Naive thymus-derived CD8-positive, alpha-beta T cell (primary cell): Measurements from ENCODE around the gene LRRC51. TPM values are rescaled to one million over a fixed set of nuclear protein-coding genes. Genes with fewer than 3 reads are reported as not detected.

Experiments used
- ATAC-seq, 2 donors: fragments of 150-1000 bp; cut with Tn5 transposase in 1 of 2; sonication (Bioruptor Pico), chemical (Tn5 transposase) in 1 of 2; 1 replicate in 1 of 2; 2 replicates in 1 of 2; pipeline ENCODE4 v1.10.0; 2021; ENCODE audit warnings: mild to moderate bottlenecking in 2 of 2, moderate library complexity in 2 of 2
- POLR2A ChIA-PET: fragments of 350-600 bp; sonication (Branson Sonifier 250); formaldehyde crosslinking; loops from one replicate; lab custom pipeline; 2021; ENCODE audit warnings: antibody characterized with exemption; lab: Charles Lee
- DNase-seq, 10 donors: peaks; one replicate each; pipeline versions ENCODE4 v3.0.0 to v3.0.0-alpha.2; 2020 to 2022
- H3K27ac Mint-ChIP-seq, 10 donors: one replicate each; pipeline ENCODE4 v1.8.0; 2020 to 2022; ENCODE audit warnings: mild to moderate bottlenecking in 10 of 10, mixed read lengths in 10 of 10, moderate library complexity in 4 of 10, inconsistent platforms in 1 of 10
- H3K27me3 Mint-ChIP-seq, 5 donors: one replicate each; pipeline ENCODE4 v1.8.0; 2021 to 2022; ENCODE audit warnings: mixed read lengths in 5 of 5
- H3K36me3 Mint-ChIP-seq, 3 donors: one replicate each; pipeline ENCODE4 v1.8.0; 2020 to 2022; ENCODE audit warnings: mixed read lengths in 3 of 3, mild to moderate bottlenecking in 2 of 3, inconsistent platforms in 1 of 3
- H3K4me1 Mint-ChIP-seq, 4 donors: one replicate each; pipeline ENCODE4 v1.8.0; 2021 to 2022; ENCODE audit warnings: mixed read lengths in 4 of 4
- H3K4me3 Mint-ChIP-seq, 10 donors: one replicate each; pipeline ENCODE4 v1.8.0; 2020 to 2022; ENCODE audit warnings: mild to moderate bottlenecking in 10 of 10, mixed read lengths in 10 of 10, moderate library complexity in 6 of 10, inconsistent platforms in 1 of 10
- H3K9me3 Mint-ChIP-seq, 9 donors: one replicate each; pipeline ENCODE4 v1.8.0; 2020 to 2022; ENCODE audit warnings: mixed read lengths in 9 of 9, mild to moderate bottlenecking in 3 of 9, inconsistent platforms in 1 of 9, moderate library complexity in 1 of 9
- polyA plus RNA-seq, 3 donors: library from polyadenylated mRNA; unstranded; fragments of 300-500 nt; fragmentation: Illumina TruSeq; gene quantifications; one replicate each; pipeline ENCODE4 v1.2.3, GENCODE V29; 2021
- total RNA-seq, 8 experiments: library from RNA in 2 of 8; stranded (reverse) in 2 of 8; gene quantifications; one replicate each; pipeline ENCODE4 v1.2.3 and lab custom pipeline; 2021 to 2026

Gene LRRC51
- total and polyA plus RNA-seq, 5 experiments from 2014 or later, result 1.5 to 6.6 (median 3.1) TPM

DNA sequence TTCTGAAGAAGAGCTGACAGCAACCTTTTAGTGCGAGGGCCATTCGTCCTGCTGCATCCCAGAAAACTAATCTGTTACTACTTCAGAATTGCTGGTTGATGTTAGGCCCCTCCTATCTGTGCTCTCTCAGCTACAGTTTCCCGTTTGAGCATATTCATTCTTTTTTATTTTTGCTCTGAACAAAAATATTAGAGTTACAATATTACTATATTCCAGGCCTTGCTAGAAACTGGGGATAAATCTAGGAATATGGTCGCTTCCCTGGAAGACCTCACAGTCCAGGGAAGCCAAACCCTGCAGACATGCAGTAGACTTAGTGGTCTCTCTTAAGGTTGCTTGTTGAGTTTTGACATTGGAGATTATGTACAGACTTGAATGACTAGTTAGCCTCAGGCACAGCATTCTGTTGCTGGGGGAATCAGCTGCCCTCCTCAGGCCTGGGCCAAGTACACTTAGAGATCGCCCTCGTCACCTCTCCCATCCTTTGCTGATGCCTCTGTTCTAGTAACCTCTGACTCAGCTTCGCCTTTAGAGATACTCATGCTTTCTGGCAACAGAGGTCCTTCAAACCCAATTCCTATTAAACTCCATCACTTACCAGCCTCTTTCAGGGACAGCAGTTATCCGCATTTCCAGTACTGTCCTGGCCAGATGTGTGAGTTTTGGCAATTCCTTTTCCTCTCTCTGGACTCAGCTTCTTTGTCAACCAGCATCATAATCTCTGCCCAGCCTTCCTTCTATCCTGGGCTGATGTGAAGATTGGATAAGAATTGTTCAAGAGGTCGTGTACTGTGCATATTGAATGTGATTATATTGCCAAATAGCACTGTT, 32.5 kb downstream of the LRRC51 start:
- ATAC-seq (peak in 1 of 2 donors; percentile 22), DNase-seq (no peak)
- peaks cover 0 to 9% (median 4%) of the 10 kb centered on the region in 5 donors for H3K27me3 Mint-ChIP-seq
- peak overlapping the region; percentile 95 to 99 (median 98) for H3K27ac Mint-ChIP-seq
- H3K36me3 Mint-ChIP-seq, result peaks cover 8 to 17% (median 10%) of the 10 kb centered on the region in 3 donors
- peaks cover 0 to 5% (median 0%) of the 10 kb centered on the region in 9 donors for H3K9me3 Mint-ChIP-seq
- POLR2A ChIA-PET, result interaction anchor here (0.6 to 3.6 kb wide), 12 partner anchors 9 to 185 kb away, joined by 3 to 78 read pairs (median 9); partner anchors contain the start of genes INPPL1, LAMTOR1, NUMA1 and RNF121
- peaks cover 22 to 28% (median 25%) of the 10 kb centered on the region in 4 donors for H3K4me1 Mint-ChIP-seq
- peak overlapping the region; percentile 87 to 100 (median 96) for H3K4me3 Mint-ChIP-seq

GRCh38 chr11:72114570-72114969, 33.9 kb downstream of the LRRC51 start:
- Mint-ChIP-seq H3K36me3 (peaks cover 8 to 15% (median 8%) of the 10 kb centered on the region in 3 donors), H3K4me3 (peak overlapping the region in 1 of 10 donors; percentile 7), H3K27me3 (peaks cover 0 to 16% (median 12%) of the 10 kb centered on the region in 5 donors), H3K27ac (peak overlapping the region in 7 of 10 donors; percentile 17 to 99 (median 60)), H3K4me1 (peaks cover 22 to 28% (median 25%) of the 10 kb centered on the region in 4 donors), H3K9me3 (peaks cover 0 to 5% (median 0%) of the 10 kb centered on the region in 9 donors)
- DNase-seq, result no peak
- no peak for ATAC-seq
- POLR2A ChIA-PET, result no interaction called here

DNA sequence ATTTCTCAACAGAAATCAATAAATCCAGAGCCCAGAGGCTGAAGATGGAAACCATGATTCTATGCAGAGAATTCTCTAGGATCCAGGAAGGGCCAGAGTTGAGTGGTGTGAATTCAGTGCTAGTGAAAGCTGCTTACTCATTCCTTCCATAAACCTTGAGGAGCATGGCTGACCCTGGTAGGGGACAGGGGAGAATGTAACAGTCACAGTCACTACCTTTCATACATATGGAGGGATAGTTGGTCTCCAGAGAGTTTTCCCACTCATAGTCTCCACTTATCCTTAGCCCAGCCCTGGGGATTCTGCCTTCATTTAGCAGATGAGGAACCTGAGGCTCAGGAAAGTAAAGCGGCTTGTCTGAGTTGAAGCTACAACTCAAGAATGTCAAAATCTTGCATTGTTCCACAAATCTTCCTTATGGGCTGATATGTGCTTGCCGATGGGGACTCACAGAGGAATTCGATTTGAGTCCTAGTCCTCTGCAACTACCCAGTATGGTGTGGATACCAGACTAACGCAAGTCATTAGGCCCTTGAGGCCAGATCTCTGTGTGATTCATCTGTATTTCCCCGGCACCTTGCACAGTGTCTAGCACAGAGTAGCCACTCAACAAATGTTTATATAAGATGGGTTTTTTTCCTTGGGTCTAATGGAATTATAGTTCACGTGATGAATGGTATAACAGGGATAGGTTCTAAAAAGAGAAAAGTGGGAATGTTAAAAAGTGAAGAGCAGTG, 35.5 kb downstream of the LRRC51 start:
- Mint-ChIP-seq H3K27me3 (peaks cover 5 to 20% (median 15%) of the 10 kb centered on the region in 5 donors), H3K27ac (peak overlapping the region in 1 of 10 donors; percentile 13), H3K9me3 (peaks cover 0 to 5% (median 0%) of the 10 kb centered on the region in 9 donors), H3K36me3 (peaks cover 0 to 5% (median under 1%) of the 10 kb centered on the region in 3 donors), H3K4me1 (peaks cover 14 to 24% (median 20%) of the 10 kb centered on the region in 4 donors), H3K4me3 (no peak overlapping the region)
- ATAC-seq, result no peak
- POLR2A ChIA-PET, result no interaction called here
- no peak for DNase-seq

DNA sequence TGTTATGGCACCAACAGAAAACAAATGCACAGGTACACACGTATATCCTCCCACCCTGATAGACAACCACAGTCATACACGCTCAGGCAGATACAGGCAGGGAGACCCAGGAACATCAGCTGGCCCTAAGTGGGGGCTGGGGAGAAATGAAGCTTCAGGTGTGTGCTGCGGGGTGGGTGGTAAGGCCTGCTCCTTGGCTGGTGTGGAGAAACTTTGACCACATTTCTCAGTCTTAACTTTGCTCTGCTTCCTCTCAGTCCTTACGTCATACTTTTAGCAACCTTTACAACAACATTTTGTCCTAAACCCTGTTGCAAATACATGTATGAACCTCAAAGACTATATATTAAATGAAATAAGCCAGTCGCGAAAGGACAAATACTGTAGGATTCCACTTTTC, 38.5 kb downstream of the LRRC51 start:
- no peak overlapping the region for H3K4me3 Mint-ChIP-seq
- H3K9me3 Mint-ChIP-seq, result peaks cover 0 to 5% (median 0%) of the 10 kb centered on the region in 9 donors
- ATAC-seq, result no peak
- peaks cover 0 to 5% (median 0%) of the 10 kb centered on the region in 3 donors for H3K36me3 Mint-ChIP-seq
- POLR2A ChIA-PET, result no interaction called here
- no peak for DNase-seq
- H3K27me3 Mint-ChIP-seq, result peaks cover 5 to 20% (median 15%) of the 10 kb centered on the region in 5 donors
- peaks cover 0 to under 1% (median 0%) of the 10 kb centered on the region in 4 donors for H3K4me1 Mint-ChIP-seq
- no peak overlapping the region for H3K27ac Mint-ChIP-seq

DNA sequence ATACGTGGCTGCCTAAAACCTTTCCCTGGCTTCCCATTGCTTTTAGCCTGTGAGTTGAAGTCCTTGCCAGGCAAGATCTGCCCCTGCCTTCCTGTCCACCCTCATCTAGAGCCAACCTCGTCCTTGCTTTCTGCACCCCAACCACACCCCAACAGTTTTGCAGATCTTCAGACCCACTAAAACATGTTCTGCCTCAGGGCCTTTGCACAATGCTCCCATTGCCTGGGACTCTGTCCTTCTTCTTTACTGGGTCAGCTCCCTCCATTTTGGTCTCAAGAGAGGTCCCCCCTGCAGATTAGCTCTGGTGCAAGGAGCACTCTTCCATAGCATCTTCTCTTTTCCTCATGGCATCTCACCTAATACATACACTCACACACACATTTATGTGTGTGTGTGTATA, 40.3 kb downstream of the LRRC51 start:
- no peak for ATAC-seq
- DNase-seq, result no peak
- peaks cover 5 to 18% (median 15%) of the 10 kb centered on the region in 5 donors for H3K27me3 Mint-ChIP-seq
- H3K4me3 Mint-ChIP-seq, result no peak overlapping the region
- H3K4me1 Mint-ChIP-seq, result no peaks in the 10 kb centered on the region
- peaks cover 0 to 2% (median 0%) of the 10 kb centered on the region in 9 donors for H3K9me3 Mint-ChIP-seq
- H3K36me3 Mint-ChIP-seq, result peaks cover 0 to 10% (median 0%) of the 10 kb centered on the region in 3 donors
- H3K27ac Mint-ChIP-seq, result peak overlapping the region in 2 of 10 donors; percentile 53 to 82
- POLR2A ChIA-PET, result no interaction called here

DNA sequence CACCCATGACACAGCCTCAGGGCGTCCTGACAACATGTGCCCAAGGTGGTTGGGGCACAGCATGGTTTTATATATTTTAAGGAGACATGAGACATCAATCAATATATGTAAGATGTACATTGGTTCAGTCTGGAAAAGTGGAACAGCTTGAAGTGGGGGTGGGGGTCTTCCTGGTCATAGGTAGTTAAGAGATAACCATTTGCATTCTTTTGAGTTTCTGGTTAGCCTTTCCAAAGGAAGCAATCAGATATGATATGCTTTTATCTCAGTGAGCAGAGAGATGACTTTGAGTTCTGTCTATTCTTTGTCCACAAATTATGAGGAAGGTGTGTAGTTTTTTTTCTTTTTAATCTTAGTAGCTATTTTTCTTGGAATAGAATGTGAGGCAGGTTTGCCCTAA, 42.0 kb downstream of the LRRC51 start:
- no peak overlapping the region for H3K4me3 Mint-ChIP-seq
- peaks cover 0 to 14% (median 3%) of the 10 kb centered on the region in 9 donors for H3K9me3 Mint-ChIP-seq
- no peak for ATAC-seq
- H3K36me3 Mint-ChIP-seq, result peaks cover 0 to 12% (median 4%) of the 10 kb centered on the region in 3 donors
- H3K4me1 Mint-ChIP-seq, result no peaks in the 10 kb centered on the region
- POLR2A ChIA-PET, result no interaction called here
- no peak overlapping the region for H3K27ac Mint-ChIP-seq
- DNase-seq, result no peak
- peaks cover 5 to 15% (median 10%) of the 10 kb centered on the region in 5 donors for H3K27me3 Mint-ChIP-seq

GRCh38 chr11:72123117-72123653, 42.5 kb downstream of the LRRC51 start:
- peaks cover 0 to 17% (median 8%) of the 10 kb centered on the region in 3 donors for H3K36me3 Mint-ChIP-seq
- H3K4me1 Mint-ChIP-seq, result no peaks in the 10 kb centered on the region
- DNase-seq (no peak), ATAC-seq (no peak)
- H3K27ac Mint-ChIP-seq, result no peak overlapping the region
- peaks cover 4 to 14% (median 9%) of the 10 kb centered on the region in 5 donors for H3K27me3 Mint-ChIP-seq
- no peak overlapping the region for H3K4me3 Mint-ChIP-seq
- peaks cover 2 to 20% (median 7%) of the 10 kb centered on the region in 9 donors for H3K9me3 Mint-ChIP-seq
- POLR2A ChIA-PET, result no interaction called here

GRCh38 chr11:72124046-72124445, 43.4 kb downstream of the LRRC51 start:
- DNase-seq (no peak), ATAC-seq (no peak)
- Mint-ChIP-seq H3K27ac (no peak overlapping the region), H3K36me3 (peaks cover 0 to 26% (median 15%) of the 10 kb centered on the region in 3 donors), H3K4me1 (no peaks in the 10 kb centered on the region), H3K4me3 (no peak overlapping the region), H3K9me3 (peaks cover 6 to 28% (median 15%) of the 10 kb centered on the region in 9 donors), H3K27me3 (peaks cover 3 to 12% (median 6%) of the 10 kb centered on the region in 5 donors)
- POLR2A ChIA-PET, result interaction anchor here (0.6 kb wide), 1 partner anchor 33 kb away, joined by 3 read pairs; no protein-coding TSS in a partner anchor

GRCh38 chr11:72125956-72126355, 45.3 kb downstream of the LRRC51 start:
- POLR2A ChIA-PET, result no interaction called here
- no peak for ATAC-seq
- no peak for DNase-seq
- peaks cover 0 to 12% (median 8%) of the 10 kb centered on the region in 5 donors for H3K27me3 Mint-ChIP-seq
- no peaks in the 10 kb centered on the region for H3K4me1 Mint-ChIP-seq
- H3K9me3 Mint-ChIP-seq, result peaks cover 8 to 35% (median 19%) of the 10 kb centered on the region in 9 donors
- peaks cover 0 to 34% (median 19%) of the 10 kb centered on the region in 3 donors for H3K36me3 Mint-ChIP-seq
- H3K27ac Mint-ChIP-seq, result no peak overlapping the region
- no peak overlapping the region for H3K4me3 Mint-ChIP-seq

GRCh38 chr11:72127923-72128322, 47.3 kb downstream of the LRRC51 start:
- Mint-ChIP-seq H3K4me1 (no peaks in the 10 kb centered on the region), H3K4me3 (no peak overlapping the region), H3K9me3 (peaks cover 8 to 35% (median 19%) of the 10 kb centered on the region in 9 donors), H3K27ac (no peak overlapping the region), H3K36me3 (peaks cover 0 to 34% (median 19%) of the 10 kb centered on the region in 3 donors), H3K27me3 (peaks cover 0 to 13% (median 7%) of the 10 kb centered on the region in 5 donors)
- POLR2A ChIA-PET, result no interaction called here
- DNase-seq, result no peak
- ATAC-seq, result no peak

DNA sequence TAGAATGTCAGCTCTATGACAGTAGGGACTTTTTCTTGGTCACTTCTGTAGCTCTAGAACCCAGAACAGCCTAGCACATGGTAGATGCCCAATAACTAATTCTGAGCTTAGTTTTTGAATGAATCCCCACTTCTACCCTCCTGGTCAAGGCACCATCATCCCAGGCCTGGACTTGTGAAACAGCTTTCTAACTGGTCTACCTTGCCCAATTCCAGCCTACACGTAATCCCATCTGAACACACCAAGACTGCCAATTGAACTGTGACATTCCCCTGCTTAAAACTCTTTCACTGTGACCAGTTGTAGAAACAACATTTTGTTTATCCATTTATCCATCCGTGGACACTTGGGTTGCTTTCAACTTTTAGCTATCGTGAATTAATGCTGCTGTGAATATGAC, 48.7 kb downstream of the LRRC51 start:
- peaks cover 0 to 2% (median 0%) of the 10 kb centered on the region in 4 donors for H3K4me1 Mint-ChIP-seq
- POLR2A ChIA-PET, result no interaction called here
- H3K27ac Mint-ChIP-seq, result peak overlapping the region in 1 of 10 donors; percentile 63
- peaks cover 8 to 35% (median 19%) of the 10 kb centered on the region in 9 donors for H3K9me3 Mint-ChIP-seq
- no peak overlapping the region for H3K4me3 Mint-ChIP-seq
- peaks cover 0 to 15% (median 11%) of the 10 kb centered on the region in 5 donors for H3K27me3 Mint-ChIP-seq
- peaks cover 0 to 33% (median 19%) of the 10 kb centered on the region in 3 donors for H3K36me3 Mint-ChIP-seq
- no peak for ATAC-seq
- DNase-seq, result no peak

DNA sequence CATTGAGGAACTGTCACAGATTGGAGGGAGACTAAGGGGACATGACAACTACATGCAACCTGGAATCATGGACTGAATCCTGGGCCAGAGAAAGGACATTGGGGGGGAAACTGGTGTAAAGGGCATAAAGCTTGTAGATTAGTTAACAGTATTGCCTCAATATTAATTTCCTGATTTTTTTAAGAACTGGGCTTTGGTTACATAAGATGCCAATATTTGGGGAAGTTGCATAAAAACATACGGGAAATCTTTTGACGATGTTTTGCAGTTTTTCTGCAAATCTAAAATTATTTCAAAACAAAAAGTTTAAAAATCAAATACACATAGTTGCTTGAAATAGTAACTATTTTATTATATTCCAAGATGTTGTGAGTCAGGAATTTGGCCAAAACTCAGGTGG, 52.0 kb downstream of the LRRC51 start:
- no peak overlapping the region for H3K4me3 Mint-ChIP-seq
- DNase-seq, result no peak
- peaks cover 0 to 22% (median 15%) of the 10 kb centered on the region in 3 donors for H3K36me3 Mint-ChIP-seq
- peaks cover 0 to 2% (median 0%) of the 10 kb centered on the region in 4 donors for H3K4me1 Mint-ChIP-seq
- H3K27ac Mint-ChIP-seq, result peak overlapping the region in 1 of 10 donors; percentile 90
- no peak for ATAC-seq
- POLR2A ChIA-PET, result no interaction called here
- peaks cover 0 to 18% (median 11%) of the 10 kb centered on the region in 5 donors for H3K27me3 Mint-ChIP-seq
- H3K9me3 Mint-ChIP-seq, result peaks cover 6 to 21% (median 15%) of the 10 kb centered on the region in 9 donors
